IgD-negative memory B cell (primary cell): ENCODE results near the gene SLC22A15. TPM values are rescaled to one million over a fixed set of nuclear protein-coding genes. Genes with fewer than 3 reads are reported as not detected.

Experiments
- H3K27ac Mint-ChIP-seq, 3 donors: one replicate each; pipeline ENCODE4 v1.8.0; 2020 to 2022; ENCODE audit warnings: mild to moderate bottlenecking in 3 of 3, mixed read lengths in 3 of 3, moderate library complexity in 1 of 3
- H3K27me3 Mint-ChIP-seq: one replicate; pipeline ENCODE4 v1.8.0; 2021; ENCODE audit warnings: mixed read lengths
- H3K36me3 Mint-ChIP-seq: one replicate; pipeline ENCODE4 v1.8.0; 2020; ENCODE audit warnings: mild to moderate bottlenecking, mixed read lengths
- H3K4me1 Mint-ChIP-seq, 3 donors: one replicate each; pipeline ENCODE4 v1.8.0; 2020 to 2022; ENCODE audit warnings: mixed read lengths in 3 of 3, mild to moderate bottlenecking in 1 of 3
- H3K4me3 Mint-ChIP-seq, 4 donors: one replicate each; pipeline ENCODE4 v1.8.0; 2020 to 2022; ENCODE audit warnings: mild to moderate bottlenecking in 4 of 4, mixed read lengths in 4 of 4, moderate library complexity in 3 of 4
- H3K9me3 Mint-ChIP-seq, 3 donors: one replicate each; pipeline ENCODE4 v1.8.0; 2020 to 2021; ENCODE audit warnings: mixed read lengths in 3 of 3, mild to moderate bottlenecking in 1 of 3
- polyA plus RNA-seq: library from polyadenylated mRNA; unstranded; fragments of 300-500 nt; fragmentation: Illumina TruSeq; gene quantifications from one replicate; pipeline ENCODE4 v1.2.3, GENCODE V29; 2021

Gene SLC22A15
- polyA plus RNA-seq, 1 donor from 2014 or later, result 2.0 TPM

DNA sequence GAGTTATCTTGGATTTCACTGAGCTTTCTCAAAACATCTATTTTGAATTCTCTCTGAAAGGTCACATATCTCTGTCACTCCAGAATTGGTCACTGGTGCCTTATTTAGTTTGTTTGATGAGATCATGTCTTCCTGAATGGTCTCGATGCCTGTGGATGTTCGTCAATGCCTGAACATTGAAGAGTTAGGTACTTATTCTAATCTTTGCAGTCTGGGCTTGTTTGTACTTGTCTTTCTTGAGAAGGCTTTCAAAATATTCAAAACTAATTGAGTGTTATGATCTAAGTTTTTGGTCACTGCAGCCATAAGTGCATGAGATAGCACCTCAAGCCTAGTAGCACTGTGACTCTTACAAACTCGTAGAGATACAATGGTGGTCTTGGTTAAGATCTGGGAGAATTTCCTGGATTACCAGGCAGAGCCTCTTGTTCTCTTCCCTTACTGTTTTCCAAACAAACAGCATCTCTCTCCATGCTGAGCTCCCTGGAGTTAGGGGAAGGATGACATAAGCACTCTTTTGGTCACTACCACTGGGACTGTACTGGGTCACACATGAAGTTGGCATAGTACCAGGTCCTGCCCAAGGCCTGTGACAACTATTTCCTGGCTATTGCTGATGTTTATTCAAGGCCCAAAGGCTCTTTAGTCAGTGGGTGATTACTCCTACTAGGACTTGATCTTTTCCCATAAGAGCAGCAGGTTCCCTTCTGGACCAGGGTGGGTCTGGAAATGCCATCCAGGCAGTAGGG is 25.6 kb downstream of the SLC22A15 start:
- peaks cover 2% of the 10 kb centered on the region for H3K27me3 Mint-ChIP-seq
- peaks cover 7 to 21% (median 18%) of the 10 kb centered on the region in 3 donors for H3K9me3 Mint-ChIP-seq
- H3K27ac Mint-ChIP-seq, result no peak overlapping the region
- H3K36me3 Mint-ChIP-seq, result peaks cover 28% of the 10 kb centered on the region
- peaks cover 14 to 21% (median 19%) of the 10 kb centered on the region in 3 donors for H3K4me1 Mint-ChIP-seq
- H3K4me3 Mint-ChIP-seq, result no peak overlapping the region

DNA sequence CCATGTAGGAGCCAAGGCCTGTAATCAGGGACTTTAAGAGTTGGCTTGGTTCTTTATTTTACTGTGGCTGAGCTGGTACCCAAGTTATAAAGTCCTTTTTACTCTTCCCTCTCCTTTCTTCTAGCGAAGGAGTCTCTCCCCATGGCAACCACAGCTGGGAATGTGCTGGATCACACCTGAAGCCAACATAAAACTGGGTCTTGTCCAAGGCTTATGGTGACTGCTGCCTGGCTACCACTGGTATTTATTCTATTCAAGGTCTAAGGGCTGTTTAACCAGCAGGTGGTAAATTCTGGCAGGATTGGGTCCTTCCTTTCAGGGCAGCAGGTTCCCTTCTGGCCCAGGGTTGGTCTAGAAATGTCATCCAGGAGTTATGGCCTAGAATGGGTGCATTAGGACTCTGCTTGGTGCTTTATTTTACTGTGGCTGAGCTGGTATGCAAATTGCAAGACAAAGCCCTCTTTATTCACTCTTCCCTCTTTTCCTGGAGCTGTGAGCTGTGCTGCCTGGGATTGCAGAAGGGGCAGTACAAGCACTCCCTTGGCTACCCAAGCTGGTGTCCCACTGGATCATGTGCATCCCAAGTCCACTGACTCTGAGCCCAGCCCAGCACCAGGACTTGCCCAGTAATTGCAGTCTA is 26.6 kb downstream of the SLC22A15 start:
- H3K4me3 Mint-ChIP-seq, result no peak overlapping the region

DNA sequence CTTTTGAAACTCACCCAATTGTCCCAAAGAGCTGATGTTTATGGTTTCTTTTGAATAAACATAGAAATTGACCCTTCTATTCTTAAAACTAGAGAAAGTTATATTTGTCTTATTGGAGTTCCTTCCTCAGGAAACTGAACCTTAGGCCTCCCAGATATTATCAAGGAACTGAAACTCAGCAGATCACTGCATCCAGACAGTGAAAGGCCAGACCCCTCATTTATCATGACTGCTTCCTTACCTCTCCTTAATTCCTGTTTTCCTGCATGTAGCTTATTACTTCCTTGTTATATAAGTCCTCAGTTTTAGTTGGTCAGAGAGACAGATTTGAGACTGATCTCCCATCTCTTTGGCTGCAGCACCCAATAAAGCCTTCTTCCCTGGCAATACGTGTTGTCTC is 27.5 kb downstream of the SLC22A15 start:
- H3K36me3 Mint-ChIP-seq, result peaks cover 21% of the 10 kb centered on the region
- peak overlapping the region in 1 of 3 donors; percentile 43 for H3K27ac Mint-ChIP-seq
- peak overlapping the region in 2 of 4 donors; percentile 14 to 56 for H3K4me3 Mint-ChIP-seq
- peaks cover 2% of the 10 kb centered on the region for H3K27me3 Mint-ChIP-seq
- H3K9me3 Mint-ChIP-seq, result peaks cover 0 to 7% (median 5%) of the 10 kb centered on the region in 3 donors
- peaks cover 19 to 27% (median 21%) of the 10 kb centered on the region in 3 donors for H3K4me1 Mint-ChIP-seq

More for the DNA sequence above, 26.6 kb downstream of the SLC22A15 start:
- Mint-ChIP-seq H3K27ac (peak overlapping the region in 1 of 3 donors; percentile 66), H3K4me1 (peaks cover 18 to 23% (median 19%) of the 10 kb centered on the region in 3 donors), H3K27me3 (peaks cover 2% of the 10 kb centered on the region), H3K36me3 (peaks cover 26% of the 10 kb centered on the region), H3K9me3 (peaks cover 5 to 11% (median 11%) of the 10 kb centered on the region in 3 donors)

DNA sequence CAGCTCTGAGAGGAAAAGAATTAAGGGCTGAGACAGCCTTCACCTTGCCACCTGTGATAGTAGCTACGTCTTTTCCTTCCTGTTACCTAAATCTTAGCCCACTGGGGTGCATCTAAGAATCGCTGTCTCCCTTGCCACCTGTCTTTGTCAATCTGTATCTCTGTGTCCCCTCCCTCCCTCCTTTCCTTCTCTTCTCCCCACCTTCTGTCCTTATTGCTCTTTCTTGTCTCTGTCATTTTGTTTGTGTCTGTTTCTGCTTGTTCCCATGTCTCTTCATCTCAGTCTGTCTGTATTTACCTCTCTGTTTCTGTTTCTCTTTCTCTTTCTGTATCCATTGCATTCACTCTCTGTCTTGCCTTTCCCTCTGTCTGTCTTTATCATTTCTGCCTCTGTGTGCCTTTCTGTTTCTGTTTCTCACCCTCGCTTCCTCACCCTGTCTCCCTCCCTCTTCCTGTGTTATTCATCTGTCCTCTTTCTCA is 30.2 kb downstream of the SLC22A15 start:
- Mint-ChIP-seq H3K4me3 (peak overlapping the region; percentile 0 to 83 (median 72)), H3K36me3 (peaks cover 11% of the 10 kb centered on the region), H3K27ac (peak overlapping the region in 2 of 3 donors; percentile 32 to 84), H3K4me1 (peaks cover 21 to 27% (median 22%) of the 10 kb centered on the region in 3 donors), H3K9me3 (peaks cover 0 to 2% (median 0%) of the 10 kb centered on the region in 3 donors), H3K27me3 (peaks cover 2% of the 10 kb centered on the region)

DNA sequence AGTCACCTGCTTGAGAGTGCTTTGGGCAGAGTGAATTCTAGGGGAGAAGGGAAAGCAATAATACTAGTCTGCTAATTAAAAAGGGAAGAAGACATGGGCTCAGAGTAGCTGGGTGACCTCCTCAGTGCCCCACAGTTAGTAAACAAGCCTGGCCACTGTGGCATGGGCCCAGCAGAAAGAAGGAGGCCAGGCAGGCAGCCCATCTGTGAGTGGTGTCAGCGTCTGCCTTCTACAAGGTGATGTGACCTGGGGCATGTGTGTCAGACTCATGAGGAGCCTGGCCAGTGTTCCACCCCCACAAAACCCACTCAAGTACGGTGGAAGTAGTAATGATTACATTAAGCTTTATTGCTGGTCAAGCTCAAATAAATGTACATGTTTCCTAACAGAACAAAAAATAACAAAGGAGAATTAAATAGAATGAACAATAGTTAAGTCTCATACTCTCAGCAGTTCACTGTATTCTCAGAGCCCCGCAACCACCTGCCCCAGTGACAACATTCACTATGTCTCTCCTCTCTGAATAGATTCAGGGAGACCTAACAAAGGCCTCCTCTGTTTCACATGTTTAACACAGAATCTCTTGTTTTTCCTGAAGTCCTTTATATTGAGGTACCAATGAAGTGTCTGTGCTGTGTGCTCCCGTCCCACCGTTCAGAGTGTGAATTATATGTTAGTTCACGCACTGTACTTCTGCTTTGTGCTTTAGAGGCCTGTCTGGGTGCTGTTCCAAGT is 32.5 kb downstream of the SLC22A15 start:
- Mint-ChIP-seq H3K4me3 (no peak overlapping the region), H3K27ac (peak overlapping the region in 1 of 3 donors; percentile 11), H3K9me3 (peaks cover 0 to 2% (median 0%) of the 10 kb centered on the region in 3 donors), H3K36me3 (peaks cover 10% of the 10 kb centered on the region), H3K4me1 (peaks cover 16 to 19% (median 17%) of the 10 kb centered on the region in 3 donors), H3K27me3 (peaks cover 2% of the 10 kb centered on the region)

DNA sequence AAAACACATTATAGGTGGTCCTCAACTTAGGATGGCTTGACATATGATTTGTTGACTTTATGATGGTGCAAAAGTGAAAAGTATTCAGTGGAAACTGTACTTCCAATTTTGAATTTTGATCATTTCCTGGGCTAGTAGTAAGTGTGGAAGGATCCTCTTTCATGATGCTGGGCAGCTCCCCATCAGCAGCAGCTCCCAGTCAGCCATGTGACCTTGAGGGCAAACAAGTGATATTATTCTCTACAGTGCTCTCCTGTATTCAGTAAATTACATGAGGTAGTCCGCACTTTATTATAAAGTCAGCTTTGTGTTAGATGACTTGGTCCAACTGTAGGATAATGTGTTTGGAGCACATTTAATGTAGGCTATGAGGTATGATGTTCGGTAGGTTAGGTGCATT is 36.4 kb downstream of the SLC22A15 start:
- peaks cover 3 to 9% (median 4%) of the 10 kb centered on the region in 3 donors for H3K4me1 Mint-ChIP-seq
- H3K27ac Mint-ChIP-seq, result no peak overlapping the region
- no peaks in the 10 kb centered on the region for H3K27me3 Mint-ChIP-seq
- no peak overlapping the region for H3K4me3 Mint-ChIP-seq
- H3K36me3 Mint-ChIP-seq, result peaks cover 2% of the 10 kb centered on the region
- H3K9me3 Mint-ChIP-seq, result no peaks in the 10 kb centered on the region

DNA sequence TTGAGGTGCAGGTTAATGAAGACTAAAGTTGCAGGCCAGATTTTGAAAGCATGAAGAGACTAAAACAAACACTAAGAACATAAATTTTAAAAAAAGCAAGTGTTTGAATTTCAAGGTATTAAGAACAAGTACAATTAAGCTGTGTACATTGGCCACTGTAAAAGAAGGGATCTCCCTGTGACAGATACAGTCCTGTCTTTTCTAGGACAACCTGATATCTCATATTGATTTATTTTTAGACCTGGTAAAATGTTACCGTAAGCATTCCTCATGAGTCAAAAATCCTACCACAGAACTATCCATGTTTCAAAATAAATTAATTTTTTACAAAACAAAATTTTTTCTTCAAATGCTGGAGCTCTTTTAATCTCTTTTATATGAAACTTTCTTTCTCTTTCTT is 39.4 kb downstream of the SLC22A15 start:
- Mint-ChIP-seq H3K4me1 (peaks cover 0 to 6% (median 1%) of the 10 kb centered on the region in 3 donors), H3K4me3 (no peak overlapping the region), H3K27ac (no peak overlapping the region), H3K36me3 (peaks cover 4% of the 10 kb centered on the region), H3K27me3 (no peaks in the 10 kb centered on the region), H3K9me3 (no peaks in the 10 kb centered on the region)

DNA sequence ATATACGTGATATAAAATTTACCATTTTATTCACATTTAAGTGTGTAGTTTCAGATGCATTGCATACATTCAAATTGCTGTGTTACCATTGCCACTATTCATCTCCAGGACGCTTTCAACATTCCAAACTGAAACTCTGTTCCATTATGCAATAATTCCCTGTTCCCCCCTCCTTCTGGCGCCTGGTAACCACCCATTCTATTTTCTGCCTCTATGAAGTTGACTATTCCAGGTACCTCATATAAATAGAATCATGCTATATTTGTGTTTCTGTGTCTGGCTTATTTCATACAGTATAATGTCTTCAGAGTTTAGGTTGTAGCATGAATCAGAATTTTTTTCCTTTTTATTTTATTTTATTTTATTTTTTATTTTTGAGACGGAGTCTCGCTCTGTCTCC is 41.7 kb downstream of the SLC22A15 start:
- no peak overlapping the region for H3K27ac Mint-ChIP-seq
- peaks cover 0 to 6% (median 2%) of the 10 kb centered on the region in 3 donors for H3K4me1 Mint-ChIP-seq
- no peak overlapping the region for H3K4me3 Mint-ChIP-seq
- H3K36me3 Mint-ChIP-seq, result peaks cover 2% of the 10 kb centered on the region
- no peaks in the 10 kb centered on the region for H3K9me3 Mint-ChIP-seq
- no peaks in the 10 kb centered on the region for H3K27me3 Mint-ChIP-seq

DNA sequence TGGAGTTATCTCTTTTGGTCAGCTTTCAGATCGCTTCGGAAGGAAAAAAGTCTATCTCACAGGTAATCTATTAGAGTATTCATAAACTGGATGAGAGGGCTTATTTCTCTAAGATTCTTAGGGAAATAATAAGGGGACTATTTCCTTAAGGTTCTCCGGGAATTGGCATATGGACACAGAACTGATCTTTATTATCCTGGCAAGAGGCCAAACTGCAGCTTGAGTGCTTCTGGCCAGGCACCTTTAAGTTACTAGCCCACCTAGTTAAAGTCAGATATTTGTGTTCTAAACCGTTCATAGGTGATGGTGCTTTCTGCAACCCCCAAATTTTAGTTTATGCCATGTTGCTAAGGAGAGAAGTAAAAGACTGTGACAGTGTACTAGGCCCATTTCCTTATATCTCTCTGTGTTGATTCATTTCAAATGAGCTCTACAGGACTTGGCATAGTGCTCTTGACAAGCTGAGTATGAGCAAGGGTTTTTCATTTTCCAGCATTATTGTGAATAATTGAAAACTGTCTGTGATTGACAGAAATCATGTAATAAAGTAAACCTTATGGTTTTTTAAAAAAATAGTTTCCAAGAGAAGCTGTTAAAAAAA is 43.4 kb downstream of the SLC22A15 start:
- no peak overlapping the region for H3K27ac Mint-ChIP-seq
- no peaks in the 10 kb centered on the region for H3K9me3 Mint-ChIP-seq
- H3K4me1 Mint-ChIP-seq, result peaks cover 0 to 6% (median 2%) of the 10 kb centered on the region in 3 donors
- H3K27me3 Mint-ChIP-seq, result no peaks in the 10 kb centered on the region
- H3K4me3 Mint-ChIP-seq, result no peak overlapping the region
- H3K36me3 Mint-ChIP-seq, result peaks cover 2% of the 10 kb centered on the region

DNA sequence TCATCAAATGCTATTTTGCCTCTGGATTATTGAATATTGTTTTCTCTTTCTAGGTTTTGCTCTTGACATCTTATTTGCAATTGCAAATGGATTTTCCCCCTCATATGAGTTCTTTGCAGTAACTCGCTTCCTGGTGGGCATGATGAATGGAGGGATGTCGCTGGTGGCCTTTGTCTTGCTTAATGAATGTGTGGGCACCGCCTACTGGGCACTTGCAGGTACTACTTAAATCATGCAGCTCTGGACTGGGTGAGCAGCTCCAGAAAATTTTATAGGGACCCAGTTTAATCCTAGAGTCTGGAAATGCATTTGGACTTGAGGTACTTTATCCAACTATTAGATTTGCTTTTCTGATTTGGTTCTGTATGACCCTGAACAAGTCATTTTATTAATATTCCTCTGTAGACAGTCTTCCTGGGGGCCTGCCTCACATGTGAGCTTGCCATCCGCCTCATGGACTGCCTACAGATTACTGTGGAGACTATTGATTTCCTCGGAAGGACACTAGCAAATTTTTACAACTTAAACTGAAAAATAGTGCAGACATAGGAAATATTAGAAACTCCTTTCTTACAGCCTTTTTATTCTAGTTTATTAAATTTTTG is 44.5 kb downstream of the SLC22A15 start:
- no peak overlapping the region for H3K27ac Mint-ChIP-seq
- no peaks in the 10 kb centered on the region for H3K27me3 Mint-ChIP-seq
- H3K4me3 Mint-ChIP-seq, result no peak overlapping the region
- H3K9me3 Mint-ChIP-seq, result no peaks in the 10 kb centered on the region
- H3K36me3 Mint-ChIP-seq, result peaks cover 2% of the 10 kb centered on the region
- H3K4me1 Mint-ChIP-seq, result peaks cover 0 to 6% (median 2%) of the 10 kb centered on the region in 3 donors

DNA sequence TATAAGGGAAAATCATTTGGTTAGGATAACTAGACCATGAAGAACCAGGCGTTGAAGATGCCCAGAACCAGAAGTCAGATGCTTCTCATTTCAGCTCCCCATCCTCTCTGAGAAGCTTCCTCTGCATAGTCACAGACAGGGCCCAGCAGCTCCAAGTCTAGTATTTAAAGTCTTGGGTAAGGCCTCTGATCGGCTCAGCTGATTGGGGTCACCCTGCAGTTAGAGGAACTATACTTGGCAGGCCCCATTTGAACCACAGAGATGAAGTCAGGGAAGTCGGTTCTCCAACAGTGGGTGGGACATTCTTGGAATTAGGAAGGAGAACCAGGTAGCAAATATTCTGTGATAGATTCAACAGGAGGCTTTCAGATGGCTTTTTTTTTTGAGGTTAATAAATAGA is 48.3 kb downstream of the SLC22A15 start:
- Mint-ChIP-seq H3K4me3 (no peak overlapping the region), H3K9me3 (no peaks in the 10 kb centered on the region), H3K4me1 (peaks cover 0 to 2% (median 2%) of the 10 kb centered on the region in 3 donors), H3K27me3 (no peaks in the 10 kb centered on the region), H3K36me3 (peaks cover 9% of the 10 kb centered on the region), H3K27ac (no peak overlapping the region)

DNA sequence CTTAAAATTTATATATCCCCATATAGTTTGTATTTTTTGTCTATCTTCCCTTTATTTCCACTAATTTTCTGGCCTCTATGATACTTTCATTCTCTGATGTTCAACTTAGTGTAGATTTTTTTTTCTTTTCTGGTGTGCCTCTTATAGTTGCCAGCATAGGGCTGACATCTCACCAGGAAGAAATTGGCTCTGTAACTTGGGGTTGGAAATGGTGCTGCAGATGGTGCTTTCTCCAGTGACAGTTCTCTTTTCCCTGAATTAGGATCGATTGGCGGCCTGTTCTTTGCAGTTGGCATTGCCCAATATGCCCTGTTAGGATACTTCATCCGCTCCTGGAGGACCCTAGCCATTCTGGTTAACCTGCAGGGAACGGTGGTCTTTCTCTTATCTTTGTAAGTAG is 50.3 kb downstream of the SLC22A15 start:
- Mint-ChIP-seq H3K4me1 (no peaks in the 10 kb centered on the region), H3K36me3 (peaks cover 7% of the 10 kb centered on the region), H3K9me3 (no peaks in the 10 kb centered on the region), H3K4me3 (no peak overlapping the region), H3K27me3 (no peaks in the 10 kb centered on the region), H3K27ac (no peak overlapping the region)

DNA sequence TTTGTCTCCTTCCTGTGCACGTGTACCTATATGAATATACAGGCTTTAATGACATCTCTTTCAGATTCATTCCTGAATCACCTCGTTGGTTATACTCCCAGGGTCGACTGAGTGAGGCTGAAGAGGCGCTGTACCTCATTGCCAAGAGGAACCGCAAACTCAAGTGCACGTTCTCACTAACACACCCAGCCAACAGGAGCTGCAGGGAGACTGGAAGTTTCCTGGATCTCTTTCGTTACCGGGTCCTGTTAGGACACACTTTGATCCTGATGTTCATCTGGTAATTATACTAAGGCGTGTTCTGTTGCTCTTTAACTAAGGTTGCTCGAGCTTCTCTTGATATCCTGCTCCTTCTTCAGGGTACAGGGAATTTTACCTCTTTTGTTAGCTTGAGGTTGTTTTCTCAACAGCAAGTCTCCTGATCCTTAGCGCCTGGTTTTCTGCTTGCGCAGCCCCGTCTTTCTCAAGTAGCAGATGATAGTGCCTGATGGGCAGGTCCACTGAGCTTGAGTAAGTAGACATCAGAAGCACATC is 55.1 kb downstream of the SLC22A15 start:
- H3K4me3 Mint-ChIP-seq, result no peak overlapping the region
- no peaks in the 10 kb centered on the region for H3K27me3 Mint-ChIP-seq
- H3K9me3 Mint-ChIP-seq, result no peaks in the 10 kb centered on the region
- no peak overlapping the region for H3K27ac Mint-ChIP-seq
- no peaks in the 10 kb centered on the region for H3K4me1 Mint-ChIP-seq
- H3K36me3 Mint-ChIP-seq, result peaks cover 13% of the 10 kb centered on the region

DNA sequence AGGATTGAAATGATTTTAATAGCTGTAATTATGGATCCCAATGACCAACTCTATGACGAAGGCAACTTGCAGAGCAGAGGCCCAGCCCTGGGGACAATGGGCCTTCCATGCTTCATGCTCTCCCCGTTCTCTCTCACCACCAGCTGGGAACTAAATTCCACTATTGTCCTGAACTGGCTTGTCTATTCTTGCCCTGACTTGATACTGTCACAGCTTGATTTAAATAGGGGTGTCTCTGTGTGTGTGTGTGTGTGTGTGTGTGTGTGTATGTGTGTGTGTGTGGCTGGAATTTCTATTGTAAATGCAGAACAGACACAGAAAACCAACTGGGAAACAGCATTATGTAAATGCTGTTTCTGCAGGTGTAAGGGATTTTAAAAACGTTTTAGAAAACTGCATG is 57.0 kb downstream of the SLC22A15 start:
- Mint-ChIP-seq H3K9me3 (no peaks in the 10 kb centered on the region), H3K4me1 (no peaks in the 10 kb centered on the region), H3K36me3 (peaks cover 18% of the 10 kb centered on the region), H3K27me3 (no peaks in the 10 kb centered on the region), H3K27ac (no peak overlapping the region), H3K4me3 (no peak overlapping the region)
